Epithelial cell of alveolus of lung (primary cell): Measurements from ENCODE around the gene RELCH. TPM values are rescaled to one million over a fixed set of nuclear protein-coding genes. Genes with fewer than 3 reads are reported as not detected.

Source experiments
- total RNA-seq: library from RNA; depleted of rRNA; stranded (reverse); fragments of >200 nt; gene quantifications from 2 replicates; pipeline ENCODE4 v1.2.1, GENCODE V29; 2015

The RELCH gene, protein sequence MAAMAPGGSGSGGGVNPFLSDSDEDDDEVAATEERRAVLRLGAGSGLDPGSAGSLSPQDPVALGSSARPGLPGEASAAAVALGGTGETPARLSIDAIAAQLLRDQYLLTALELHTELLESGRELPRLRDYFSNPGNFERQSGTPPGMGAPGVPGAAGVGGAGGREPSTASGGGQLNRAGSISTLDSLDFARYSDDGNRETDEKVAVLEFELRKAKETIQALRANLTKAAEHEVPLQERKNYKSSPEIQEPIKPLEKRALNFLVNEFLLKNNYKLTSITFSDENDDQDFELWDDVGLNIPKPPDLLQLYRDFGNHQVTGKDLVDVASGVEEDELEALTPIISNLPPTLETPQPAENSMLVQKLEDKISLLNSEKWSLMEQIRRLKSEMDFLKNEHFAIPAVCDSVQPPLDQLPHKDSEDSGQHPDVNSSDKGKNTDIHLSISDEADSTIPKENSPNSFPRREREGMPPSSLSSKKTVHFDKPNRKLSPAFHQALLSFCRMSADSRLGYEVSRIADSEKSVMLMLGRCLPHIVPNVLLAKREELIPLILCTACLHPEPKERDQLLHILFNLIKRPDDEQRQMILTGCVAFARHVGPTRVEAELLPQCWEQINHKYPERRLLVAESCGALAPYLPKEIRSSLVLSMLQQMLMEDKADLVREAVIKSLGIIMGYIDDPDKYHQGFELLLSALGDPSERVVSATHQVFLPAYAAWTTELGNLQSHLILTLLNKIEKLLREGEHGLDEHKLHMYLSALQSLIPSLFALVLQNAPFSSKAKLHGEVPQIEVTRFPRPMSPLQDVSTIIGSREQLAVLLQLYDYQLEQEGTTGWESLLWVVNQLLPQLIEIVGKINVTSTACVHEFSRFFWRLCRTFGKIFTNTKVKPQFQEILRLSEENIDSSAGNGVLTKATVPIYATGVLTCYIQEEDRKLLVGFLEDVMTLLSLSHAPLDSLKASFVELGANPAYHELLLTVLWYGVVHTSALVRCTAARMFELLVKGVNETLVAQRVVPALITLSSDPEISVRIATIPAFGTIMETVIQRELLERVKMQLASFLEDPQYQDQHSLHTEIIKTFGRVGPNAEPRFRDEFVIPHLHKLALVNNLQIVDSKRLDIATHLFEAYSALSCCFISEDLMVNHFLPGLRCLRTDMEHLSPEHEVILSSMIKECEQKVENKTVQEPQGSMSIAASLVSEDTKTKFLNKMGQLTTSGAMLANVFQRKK
- 10.9 and 13.6 TPM in 2 replicates for total RNA-seq

GRCh38 chr18:62186774-62187542 lies at the start of gene RELCH, which contains the start of gene PIGN:
Gene RELCH (plus strand): TSS chr18:62187255. CDS start chr18:62187506, 251 bp downstream.
Gene PIGN (minus strand): TSS chr18:62187056. CDS start chr18:62161353, 25,703 bp downstream.

GRCh38 chr18:62324917-62325805 lies 138.1 kb downstream of the RELCH start, which contains the start of gene TNFRSF11A:
Gene TNFRSF11A (plus strand): TSS chr18:62325310. CDS start chr18:62325353, 43 bp downstream.

Other genes with a start within 250 kb of the RELCH start
- gene PIGN, start 199 bp upstream of the RELCH start, total RNA-seq, result 14.2 and 22.5 TPM in 2 replicates
- under 0.01 TPM in 1 of 2 replicates, not detected in the other for gene TNFRSF11A, start 138.1 kb downstream of the RELCH start, total RNA-seq